ENCODE measurements around the gene CAMSAP1.

Gene CAMSAP1

GRCh38 chr9:135815413-135815812 lies 91.9 kb downstream of the CAMSAP1 start:
- no peak for DNase-seq (ENCODE audit: low read depth in 2 of 2)

- no peak for DNase-seq (ENCODE audit: low read depth in 2 of 2)
These were observed 92.8 kb downstream of the CAMSAP1 start for GRCh38 chr9:135814421-135815095.

- no peak for DNase-seq (ENCODE audit: low read depth in 2 of 2)
These were observed 93.6 kb downstream of the CAMSAP1 start for GRCh38 chr9:135813671-135814290.

- DNase-seq (ENCODE audit: low read depth in 2 of 2): no peak
These were observed 94.4 kb downstream of the CAMSAP1 start for GRCh38 chr9:135812961-135813360.

- DNase-seq (ENCODE audit: low read depth in 2 of 2): no peak
These were observed 95.5 kb downstream of the CAMSAP1 start for GRCh38 chr9:135811801-135812200.

- DNase-seq (ENCODE audit: low read depth in 2 of 2): no peak
These were observed 96.4 kb downstream of the CAMSAP1 start for GRCh38 chr9:135810806-135811575.

GRCh38 chr9:135809166-135809565 lies 98.2 kb downstream of the CAMSAP1 start:
- no peak for DNase-seq (ENCODE audit: low read depth in 2 of 2)

- DNase-seq (ENCODE audit: low read depth in 2 of 2): no peak
These were observed 101.8 kb downstream of the CAMSAP1 start for GRCh38 chr9:135805422-135806022.

GRCh38 chr9:135804581-135805421 lies 102.5 kb downstream of the CAMSAP1 start:
- no peak for DNase-seq (ENCODE audit: low read depth in 2 of 2)

GRCh38 chr9:135803441-135803840 lies 103.9 kb downstream of the CAMSAP1 start:
- DNase-seq (ENCODE audit: low read depth in 2 of 2): no peak

- no peak for DNase-seq (ENCODE audit: low read depth in 2 of 2)
These were observed 104.4 kb downstream of the CAMSAP1 start for GRCh38 chr9:135802876-135803419.

- DNase-seq (ENCODE audit: low read depth in 2 of 2): no peak
These were observed 106.3 kb downstream of the CAMSAP1 start for GRCh38 chr9:135801070-135801469.

- DNase-seq (ENCODE audit: low read depth in 2 of 2): no peak
These were observed 108.1 kb downstream of the CAMSAP1 start for GRCh38 chr9:135799261-135799660.

- DNase-seq (ENCODE audit: low read depth in 2 of 2): no peak
These were observed 109.1 kb downstream of the CAMSAP1 start for GRCh38 chr9:135798263-135798585.

GRCh38 chr9:135797507-135798262 lies 109.7 kb downstream of the CAMSAP1 start:
- DNase-seq (ENCODE audit: low read depth in 2 of 2): peak in 1 of 2 donors; percentile 30

GRCh38 chr9:135796784-135797485 lies 110.4 kb downstream of the CAMSAP1 start:
- DNase-seq (ENCODE audit: low read depth in 2 of 2): no peak

GRCh38 chr9:135795391-135795790 lies 112.0 kb downstream of the CAMSAP1 start:
- no peak for DNase-seq (ENCODE audit: low read depth in 2 of 2)

- no peak for DNase-seq (ENCODE audit: low read depth in 2 of 2)
These were observed 112.9 kb downstream of the CAMSAP1 start for GRCh38 chr9:135794361-135794885.

GRCh38 chr9:135794057-135794335 lies 113.3 kb downstream of the CAMSAP1 start:
- DNase-seq (ENCODE audit: low read depth in 2 of 2): no peak
